Measurements from ENCODE around the gene RPL9.

- TF ChIP-seq CTCF (IDR thresholded peaks at IDR 0.05), result no peak
- TF ChIP-seq POLR2A (IDR thresholded peaks at IDR 0.05), result no peak
Measured at GRCh38 chr4:39486221-39486804, 27.6 kb upstream of the RPL9 start.

All from uterus (tissue), 2 donors.